GM19240 (cell line): Measurements from ENCODE around the gene YAP1.
A peak's percentile ranks its signal among the peaks of the same experiment; 100 is the strongest.

Experiments
- DNase-seq: peaks from one replicate; pipeline ENCODE4 v3.0.0; 2011; ENCODE audit warnings: low spot score; ENCODE audit not compliant: insufficient read length

YAP1 gene

DNA sequence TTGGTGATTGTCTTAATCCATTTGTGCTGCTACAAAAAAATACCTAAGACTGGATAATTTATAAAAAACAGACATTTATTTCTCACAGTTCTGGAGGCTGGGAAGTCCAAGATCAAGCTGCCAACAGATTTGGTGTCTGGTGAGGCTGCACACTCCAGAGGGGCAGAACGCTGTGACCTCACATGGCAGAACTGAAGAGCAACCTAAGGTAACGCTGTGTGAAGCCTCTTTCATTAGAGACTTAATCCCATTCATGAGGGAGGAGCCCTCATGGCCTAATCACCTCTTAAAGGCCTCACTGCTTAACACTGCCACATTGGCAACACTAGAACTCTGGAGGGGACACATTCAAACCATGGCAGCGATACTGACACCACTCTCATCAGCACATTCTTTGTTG is 164.4 kb downstream of the YAP1 start:
- no peak for DNase-seq

DNA sequence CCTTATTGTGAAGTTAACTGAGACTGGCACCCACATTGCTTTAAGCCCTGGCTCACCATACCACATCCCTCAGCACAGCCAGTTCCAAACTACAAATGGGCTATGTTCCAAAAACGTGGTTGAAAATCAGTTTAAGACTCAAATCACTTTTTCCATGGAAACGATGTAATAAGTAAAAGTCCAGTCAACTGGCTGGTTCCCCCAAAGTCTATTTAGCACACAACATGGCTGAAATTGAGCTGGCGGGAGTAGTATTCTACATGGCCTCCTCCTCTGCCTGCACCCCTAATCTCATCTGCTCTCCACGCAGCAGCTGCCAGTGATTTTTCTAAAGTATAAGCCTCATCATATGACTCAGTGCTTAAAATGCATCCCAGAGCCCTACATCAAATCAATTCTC is 166.1 kb downstream of the YAP1 start:
- no peak for DNase-seq

DNA sequence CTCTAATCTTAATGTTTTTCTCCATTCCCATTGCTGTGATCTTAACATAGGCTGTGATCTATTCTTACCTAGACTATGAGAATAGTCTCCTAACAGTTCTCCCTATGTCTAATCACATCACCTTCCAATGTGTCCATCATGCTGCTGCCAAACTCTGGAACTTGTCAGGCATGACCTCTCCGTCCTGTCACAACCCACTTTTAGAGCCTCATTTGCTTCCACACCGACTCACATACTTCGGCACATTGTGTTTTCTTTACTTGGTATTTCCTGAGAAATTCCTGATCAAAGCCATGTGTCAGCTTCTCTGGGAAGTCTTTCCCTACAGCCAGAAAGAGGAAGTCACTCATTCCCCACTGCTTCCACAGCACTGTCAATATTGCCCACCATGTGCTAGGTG is 166.5 kb downstream of the YAP1 start:
- no peak for DNase-seq

DNA sequence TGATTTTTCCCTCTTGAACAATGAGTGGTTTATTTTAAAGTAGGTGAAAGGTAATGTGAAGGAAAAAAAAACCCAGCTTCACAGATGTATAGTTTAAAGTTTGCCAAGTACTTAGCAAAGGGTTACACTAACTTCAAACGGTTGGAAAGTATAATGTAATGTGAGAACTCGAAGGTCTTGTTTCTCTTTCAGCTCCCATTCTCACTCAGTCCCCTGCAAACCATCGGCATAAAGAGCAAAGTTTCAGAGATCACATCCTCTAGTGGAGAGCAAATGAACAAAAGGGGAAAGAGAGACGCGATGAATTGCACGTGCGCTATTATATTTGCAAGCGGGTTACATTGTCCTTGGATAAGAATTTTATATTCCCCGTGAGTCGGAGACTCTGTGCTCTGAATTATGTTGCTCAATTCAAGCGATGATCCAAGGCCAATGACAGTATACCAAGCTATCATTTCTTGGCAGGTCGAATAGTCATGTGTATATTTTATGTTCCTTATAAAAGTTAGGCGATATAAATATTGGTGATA is 169.5 kb downstream of the YAP1 start:
- DNase-seq: peak; percentile 11

DNA sequence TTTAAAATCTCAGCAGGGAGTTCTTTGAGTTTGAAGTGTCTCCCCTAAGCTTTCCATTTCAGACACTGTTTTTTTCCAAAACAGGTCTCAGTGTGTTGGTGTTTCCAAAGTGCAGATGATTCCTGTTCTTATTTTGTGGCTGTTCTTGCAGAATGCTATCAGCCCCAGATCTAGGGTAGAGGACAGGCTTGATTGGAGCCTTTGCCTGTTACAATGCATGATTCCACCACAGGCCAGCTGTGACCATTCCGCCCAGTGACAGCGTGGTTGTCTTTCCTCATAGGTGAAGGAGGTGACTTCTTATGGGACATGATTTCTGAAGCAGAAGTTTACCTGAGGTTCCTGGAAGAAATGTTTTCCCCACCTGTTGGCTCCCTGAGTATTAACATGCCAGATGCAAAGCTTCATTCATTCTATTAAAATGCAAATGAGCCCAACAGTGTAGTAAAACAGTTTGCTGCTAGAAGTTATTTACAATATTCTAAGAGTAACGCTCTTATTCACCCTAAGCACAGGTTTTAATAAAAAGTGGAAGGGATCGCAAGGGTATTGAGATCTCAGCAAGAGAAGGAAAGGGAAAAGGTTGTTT is 170.1 kb downstream of the YAP1 start:
- DNase-seq: no peak
